Ishikawa (cell line): ENCODE data around the gene MZB1.

Experiments
- CREB1 ChIP-seq: IDR thresholded peaks from 2 replicates; pipeline ENCODE4 v1.6.1; 2012; ENCODE audit warnings: low read depth
- EP300 ChIP-seq: IDR thresholded peaks from 2 replicates; pipeline ENCODE4 v1.6.1; 2012; ENCODE audit warnings: borderline replicate concordance
- NFIC ChIP-seq: IDR thresholded peaks from 2 replicates; pipeline ENCODE4 v1.6.1; 2012
- RAD21 ChIP-seq: IDR thresholded peaks from 2 replicates; pipeline ENCODE4 v1.6.1; 2012; ENCODE audit warnings: low read depth
- TCF12 ChIP-seq: IDR thresholded peaks from 2 replicates; pipeline ENCODE4 v1.6.1; 2012; ENCODE audit warnings: low read depth
- TEAD4 ChIP-seq: IDR thresholded peaks from 2 replicates; pipeline ENCODE4 v1.6.1; 2012
- YY1 ChIP-seq: IDR thresholded peaks from 2 replicates; pipeline ENCODE4 v1.6.1; 2012; ENCODE audit warnings: low read depth
- TF ChIP-seq, protein P1 (sequence below): IDR thresholded peaks from 2 replicates; pipeline ENCODE4 v1.6.1; 2012
- TF ChIP-seq, protein P2 (sequence below): IDR thresholded peaks from 2 replicates; pipeline ENCODE4 v1.6.1; 2012
- TF ChIP-seq, protein P3 (sequence below): IDR thresholded peaks from 2 replicates; pipeline ENCODE4 v1.6.1; 2012; ENCODE audit warnings: low read depth, mild to moderate bottlenecking

DNA sequence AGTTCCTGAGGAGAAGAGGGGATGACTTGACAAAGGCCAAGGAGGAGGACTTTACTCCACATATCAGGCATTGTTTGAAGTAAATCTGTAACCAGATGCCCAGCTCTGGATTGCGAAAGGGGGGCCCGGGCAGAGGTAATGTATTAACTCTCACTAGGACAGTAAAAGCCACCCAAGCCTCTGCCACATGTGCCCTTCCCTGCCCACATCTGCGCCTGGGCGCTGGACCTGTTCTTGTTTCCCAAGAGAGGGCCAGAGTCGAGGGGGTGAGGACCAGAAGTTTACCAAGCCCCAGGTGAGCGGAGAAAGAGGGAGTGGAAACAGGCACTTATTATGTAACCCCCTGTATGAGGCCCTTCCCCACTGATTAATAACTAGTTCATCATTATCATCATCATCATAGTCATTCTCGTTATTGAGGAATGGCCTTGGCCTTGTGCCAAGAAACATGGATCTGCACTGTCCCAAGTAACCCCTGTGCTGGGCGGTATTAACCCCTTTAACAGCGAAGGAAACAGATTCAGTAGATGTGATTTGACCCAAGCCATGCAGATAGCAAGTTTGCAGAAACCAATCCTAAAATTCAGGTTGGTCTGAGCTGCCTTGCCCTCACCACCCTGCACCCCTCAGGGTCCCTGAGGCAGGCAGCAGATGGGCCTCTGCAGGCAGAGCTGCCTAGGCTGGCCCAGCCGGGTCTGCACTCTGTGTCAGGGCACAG is 6.3 kb downstream of the MZB1 start, which contains the start of gene SLC23A1:
- no peak for TF ChIP-seq EP300
- no peak for TF ChIP-seq RAD21
- TF ChIP-seq, protein P1, sequence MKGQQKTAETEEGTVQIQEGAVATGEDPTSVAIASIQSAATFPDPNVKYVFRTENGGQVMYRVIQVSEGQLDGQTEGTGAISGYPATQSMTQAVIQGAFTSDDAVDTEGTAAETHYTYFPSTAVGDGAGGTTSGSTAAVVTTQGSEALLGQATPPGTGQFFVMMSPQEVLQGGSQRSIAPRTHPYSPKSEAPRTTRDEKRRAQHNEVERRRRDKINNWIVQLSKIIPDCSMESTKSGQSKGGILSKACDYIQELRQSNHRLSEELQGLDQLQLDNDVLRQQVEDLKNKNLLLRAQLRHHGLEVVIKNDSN = no peak
- TF ChIP-seq TEAD4 = no peak
- no peak for TF ChIP-seq YY1
- peak; percentile 74 for TF ChIP-seq NFIC
- no peak for TF ChIP-seq CREB1
- TF ChIP-seq, protein P2, sequence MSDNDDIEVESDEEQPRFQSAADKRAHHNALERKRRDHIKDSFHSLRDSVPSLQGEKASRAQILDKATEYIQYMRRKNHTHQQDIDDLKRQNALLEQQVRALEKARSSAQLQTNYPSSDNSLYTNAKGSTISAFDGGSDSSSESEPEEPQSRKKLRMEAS = no peak
- TF ChIP-seq, protein P3, sequence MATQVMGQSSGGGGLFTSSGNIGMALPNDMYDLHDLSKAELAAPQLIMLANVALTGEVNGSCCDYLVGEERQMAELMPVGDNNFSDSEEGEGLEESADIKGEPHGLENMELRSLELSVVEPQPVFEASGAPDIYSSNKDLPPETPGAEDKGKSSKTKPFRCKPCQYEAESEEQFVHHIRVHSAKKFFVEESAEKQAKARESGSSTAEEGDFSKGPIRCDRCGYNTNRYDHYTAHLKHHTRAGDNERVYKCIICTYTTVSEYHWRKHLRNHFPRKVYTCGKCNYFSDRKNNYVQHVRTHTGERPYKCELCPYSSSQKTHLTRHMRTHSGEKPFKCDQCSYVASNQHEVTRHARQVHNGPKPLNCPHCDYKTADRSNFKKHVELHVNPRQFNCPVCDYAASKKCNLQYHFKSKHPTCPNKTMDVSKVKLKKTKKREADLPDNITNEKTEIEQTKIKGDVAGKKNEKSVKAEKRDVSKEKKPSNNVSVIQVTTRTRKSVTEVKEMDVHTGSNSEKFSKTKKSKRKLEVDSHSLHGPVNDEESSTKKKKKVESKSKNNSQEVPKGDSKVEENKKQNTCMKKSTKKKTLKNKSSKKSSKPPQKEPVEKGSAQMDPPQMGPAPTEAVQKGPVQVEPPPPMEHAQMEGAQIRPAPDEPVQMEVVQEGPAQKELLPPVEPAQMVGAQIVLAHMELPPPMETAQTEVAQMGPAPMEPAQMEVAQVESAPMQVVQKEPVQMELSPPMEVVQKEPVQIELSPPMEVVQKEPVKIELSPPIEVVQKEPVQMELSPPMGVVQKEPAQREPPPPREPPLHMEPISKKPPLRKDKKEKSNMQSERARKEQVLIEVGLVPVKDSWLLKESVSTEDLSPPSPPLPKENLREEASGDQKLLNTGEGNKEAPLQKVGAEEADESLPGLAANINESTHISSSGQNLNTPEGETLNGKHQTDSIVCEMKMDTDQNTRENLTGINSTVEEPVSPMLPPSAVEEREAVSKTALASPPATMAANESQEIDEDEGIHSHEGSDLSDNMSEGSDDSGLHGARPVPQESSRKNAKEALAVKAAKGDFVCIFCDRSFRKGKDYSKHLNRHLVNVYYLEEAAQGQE = no peak
- TF ChIP-seq TCF12 = no peak
